B cell (primary cell): ENCODE data around the gene RAP1GAP2.

Experiments
- EZH2 ChIP-seq: IDR thresholded peaks from 2 replicates; pipeline ENCODE4 v1.6.1; 2012; ENCODE audit warnings: borderline replicate concordance, low read depth, mild to moderate bottlenecking, moderate library complexity, low read length; ENCODE audit not compliant: insufficient read depth, poor library complexity, severe bottlenecking
- TF ChIP-seq, protein P1 (sequence below): fragments of 200-600 bp; IDR thresholded peaks from one replicate; pipeline ENCODE4 v1.8.0; 2022; ENCODE audit warnings: antibody characterized with exemption, mild to moderate bottlenecking

DNA sequence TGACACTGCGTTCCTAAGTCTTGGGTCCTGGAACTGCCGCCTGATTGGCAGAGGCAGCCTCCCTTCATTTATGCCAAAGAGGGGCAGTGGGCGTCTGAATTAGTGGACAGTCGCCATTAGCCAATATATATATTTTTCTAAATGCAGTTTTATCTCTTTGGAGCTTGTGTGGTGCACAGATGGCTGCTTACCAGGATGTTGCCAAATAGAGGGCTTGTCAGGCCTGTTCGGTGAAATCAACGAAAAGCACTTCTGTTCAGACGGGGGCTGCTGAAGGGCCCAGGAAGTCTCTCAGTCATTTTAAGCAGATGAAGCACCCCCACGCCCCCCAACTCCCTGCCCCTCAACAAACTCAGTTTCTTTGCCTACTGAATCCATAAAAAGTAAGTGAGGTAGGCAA is 66.0 kb downstream of the RAP1GAP2 start:
- TF ChIP-seq, protein P1, sequence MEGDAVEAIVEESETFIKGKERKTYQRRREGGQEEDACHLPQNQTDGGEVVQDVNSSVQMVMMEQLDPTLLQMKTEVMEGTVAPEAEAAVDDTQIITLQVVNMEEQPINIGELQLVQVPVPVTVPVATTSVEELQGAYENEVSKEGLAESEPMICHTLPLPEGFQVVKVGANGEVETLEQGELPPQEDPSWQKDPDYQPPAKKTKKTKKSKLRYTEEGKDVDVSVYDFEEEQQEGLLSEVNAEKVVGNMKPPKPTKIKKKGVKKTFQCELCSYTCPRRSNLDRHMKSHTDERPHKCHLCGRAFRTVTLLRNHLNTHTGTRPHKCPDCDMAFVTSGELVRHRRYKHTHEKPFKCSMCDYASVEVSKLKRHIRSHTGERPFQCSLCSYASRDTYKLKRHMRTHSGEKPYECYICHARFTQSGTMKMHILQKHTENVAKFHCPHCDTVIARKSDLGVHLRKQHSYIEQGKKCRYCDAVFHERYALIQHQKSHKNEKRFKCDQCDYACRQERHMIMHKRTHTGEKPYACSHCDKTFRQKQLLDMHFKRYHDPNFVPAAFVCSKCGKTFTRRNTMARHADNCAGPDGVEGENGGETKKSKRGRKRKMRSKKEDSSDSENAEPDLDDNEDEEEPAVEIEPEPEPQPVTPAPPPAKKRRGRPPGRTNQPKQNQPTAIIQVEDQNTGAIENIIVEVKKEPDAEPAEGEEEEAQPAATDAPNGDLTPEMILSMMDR, result no peak
- no peak for TF ChIP-seq EZH2
